Measurements from ENCODE around the gene MCTP1. TPM values are rescaled to one million over a fixed set of nuclear protein-coding genes. Genes with fewer than 3 reads are reported as not detected.
A peak's percentile ranks its signal among the peaks of the same experiment; 100 is the strongest.
"Not testable (repeated sequence)": the region's sequence is repeated elsewhere in the genome, so short reads cannot be mapped to it uniquely, and the experiment has no call there.

The MCTP1 gene
- polyA plus RNA-seq, 1 donor, result 4.8 TPM

DNA sequence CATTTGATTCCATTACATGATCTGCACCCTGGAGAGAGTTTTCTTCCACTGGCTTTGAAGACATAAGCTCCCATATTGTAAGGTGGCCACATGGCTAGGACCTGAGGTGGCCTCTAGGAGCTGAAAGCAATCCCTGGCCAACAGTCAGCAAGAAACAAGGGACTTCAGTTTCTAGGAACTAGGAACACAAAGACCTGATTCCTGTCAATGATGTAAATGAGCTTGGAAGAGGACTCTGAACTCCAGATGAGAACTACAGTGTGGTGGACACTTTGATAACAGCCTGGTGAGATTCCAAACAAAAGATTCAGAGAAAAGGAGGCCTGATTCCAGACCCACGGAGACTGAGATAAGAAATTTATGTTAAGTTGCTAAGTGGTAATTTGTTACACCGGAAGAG is 129.0 kb downstream of the MCTP1 start:
- no peaks in the 10 kb centered on the region for H3K4me1 ChIP-seq (ENCODE audit: control insufficient read depth, insufficient read depth, low read length)
- no peaks in the 10 kb centered on the region for H3K27me3 ChIP-seq (ENCODE audit: control insufficient read depth, insufficient read depth, low read length)
- no peaks in the 10 kb centered on the region for H3K9me3 ChIP-seq (ENCODE audit: control insufficient read depth, low read depth, low read length)
- H3K4me3 ChIP-seq (ENCODE audit: low read length), result no peak overlapping the region
- DNase-seq, result peak in 1 of 2 donors; percentile 20
- 20% methylated on average over 1 of the region's 2 CpGs for WGBS (ENCODE audit: insufficient coverage, low lambda C conversion rate)
- no peaks in the 10 kb centered on the region for H3K36me3 ChIP-seq (ENCODE audit: control insufficient read depth, insufficient read depth, low read length)
- no peak overlapping the region for H3K27ac ChIP-seq (ENCODE audit: low read length)

DNA sequence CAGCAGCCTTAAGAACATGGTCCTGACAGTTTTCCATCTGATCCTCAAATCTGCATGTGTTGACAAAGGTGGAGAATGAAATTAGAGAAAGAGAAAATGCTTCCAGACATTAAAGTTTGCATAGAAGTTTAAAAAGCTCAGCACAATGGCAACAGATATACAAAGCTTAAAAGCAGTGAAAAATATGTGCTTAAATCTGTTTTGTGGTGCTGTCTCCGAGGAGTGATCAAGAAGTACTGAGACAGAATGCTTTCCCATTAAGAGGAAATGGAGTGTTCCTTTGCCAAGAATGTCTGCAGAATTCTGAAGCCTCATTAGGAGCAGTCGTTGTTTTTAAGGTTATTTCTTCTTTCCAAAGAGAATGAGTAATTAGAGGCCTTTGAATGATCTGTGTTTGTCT is 131.4 kb downstream of the MCTP1 start:
- Histone ChIP-seq H3K4me1 (ENCODE audit: control insufficient read depth, insufficient read depth, low read length) (no peaks in the 10 kb centered on the region), H3K36me3 (ENCODE audit: control insufficient read depth, insufficient read depth, low read length) (no peaks in the 10 kb centered on the region), H3K9me3 (ENCODE audit: control insufficient read depth, low read depth, low read length) (no peaks in the 10 kb centered on the region), H3K27ac (ENCODE audit: low read length) (no peak overlapping the region), H3K27me3 (ENCODE audit: control insufficient read depth, insufficient read depth, low read length) (no peaks in the 10 kb centered on the region), H3K4me3 (ENCODE audit: low read length) (no peak overlapping the region)
- no CpG with 5 or more reads among the region's 2 CpGs for WGBS (ENCODE audit: insufficient coverage, low lambda C conversion rate)
- DNase-seq, result no peak

DNA sequence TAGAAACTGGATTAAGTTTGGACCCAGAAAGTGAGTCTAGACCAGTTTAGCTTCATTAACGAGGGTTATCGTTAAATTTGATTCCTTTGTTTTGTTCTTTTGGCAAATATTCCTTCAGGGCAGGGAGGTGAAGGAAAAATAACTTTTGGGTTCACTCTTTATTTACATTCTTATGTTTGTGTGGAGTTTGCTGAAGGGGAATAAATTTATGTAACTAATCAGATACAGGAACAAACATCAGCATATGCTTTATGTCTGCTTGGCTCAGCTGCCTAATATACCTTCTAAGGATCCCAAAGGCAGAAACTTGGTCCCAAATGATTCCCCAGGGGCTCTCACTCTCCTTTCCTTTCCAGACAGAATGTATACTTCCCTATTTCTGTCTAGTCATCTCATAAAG is 132.4 kb downstream of the MCTP1 start:
- H3K27ac ChIP-seq (ENCODE audit: low read length), result no peak overlapping the region
- 90% methylated on average over 2 of the region's 2 CpGs for WGBS (ENCODE audit: insufficient coverage, low lambda C conversion rate)
- no peak for DNase-seq
- H3K4me1 ChIP-seq (ENCODE audit: control insufficient read depth, insufficient read depth, low read length), result no peaks in the 10 kb centered on the region
- H3K27me3 ChIP-seq (ENCODE audit: control insufficient read depth, insufficient read depth, low read length), result no peaks in the 10 kb centered on the region
- H3K4me3 ChIP-seq (ENCODE audit: low read length), result no peak overlapping the region
- H3K36me3 ChIP-seq (ENCODE audit: control insufficient read depth, insufficient read depth, low read length), result no peaks in the 10 kb centered on the region
- no peaks in the 10 kb centered on the region for H3K9me3 ChIP-seq (ENCODE audit: control insufficient read depth, low read depth, low read length)

DNA sequence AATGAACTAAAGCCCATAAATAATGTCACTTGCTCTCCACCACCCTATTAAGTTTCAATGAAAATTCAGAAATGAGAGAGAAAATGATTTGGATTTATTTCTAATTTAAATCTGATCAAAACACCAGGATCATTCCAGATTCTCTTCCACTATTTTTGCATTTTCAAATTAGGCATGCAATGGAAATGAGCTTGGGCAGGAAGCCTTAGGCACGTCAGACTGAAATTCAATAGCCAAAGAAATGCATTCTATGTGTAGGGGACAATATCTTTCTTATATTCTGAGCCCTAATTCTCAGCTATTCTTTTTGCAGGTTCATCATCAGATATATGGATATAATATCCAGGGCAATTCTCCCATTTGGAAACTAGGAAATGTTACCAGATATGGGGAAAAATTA is 132.8 kb downstream of the MCTP1 start:
- DNase-seq, result no peak
- H3K27ac ChIP-seq (ENCODE audit: low read length), result no peak overlapping the region
- H3K36me3 ChIP-seq (ENCODE audit: control insufficient read depth, insufficient read depth, low read length), result no peaks in the 10 kb centered on the region
- WGBS (ENCODE audit: insufficient coverage, low lambda C conversion rate), result no CpG with 5 or more reads among the region's 1 CpG
- no peaks in the 10 kb centered on the region for H3K27me3 ChIP-seq (ENCODE audit: control insufficient read depth, insufficient read depth, low read length)
- H3K4me1 ChIP-seq (ENCODE audit: control insufficient read depth, insufficient read depth, low read length), result no peaks in the 10 kb centered on the region
- no peak overlapping the region for H3K4me3 ChIP-seq (ENCODE audit: low read length)
- no peaks in the 10 kb centered on the region for H3K9me3 ChIP-seq (ENCODE audit: control insufficient read depth, low read depth, low read length)

DNA sequence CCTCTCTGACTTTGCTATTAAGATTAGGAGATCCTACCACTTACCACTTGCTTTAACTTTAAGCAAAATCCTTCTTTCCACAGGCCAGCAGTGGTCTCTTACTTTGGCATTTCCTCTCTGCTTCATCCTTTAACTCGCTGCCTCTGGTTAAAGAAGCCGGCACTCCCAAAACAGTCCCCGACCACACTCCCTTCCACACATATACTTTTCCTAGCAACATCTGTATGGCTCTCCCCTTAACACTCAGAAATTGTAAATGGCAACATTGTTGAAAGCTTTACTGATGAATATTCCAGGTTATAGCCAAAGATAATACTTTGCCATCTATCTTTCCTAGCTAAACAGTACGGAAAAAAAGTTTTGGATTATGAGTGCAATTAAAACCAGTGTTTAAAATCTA is 133.2 kb downstream of the MCTP1 start:
- no peaks in the 10 kb centered on the region for H3K9me3 ChIP-seq (ENCODE audit: control insufficient read depth, low read depth, low read length)
- H3K27me3 ChIP-seq (ENCODE audit: control insufficient read depth, insufficient read depth, low read length), result no peaks in the 10 kb centered on the region
- no peaks in the 10 kb centered on the region for H3K36me3 ChIP-seq (ENCODE audit: control insufficient read depth, insufficient read depth, low read length)
- WGBS (ENCODE audit: insufficient coverage, low lambda C conversion rate), result 83% methylated on average over 2 of the region's 4 CpGs
- H3K4me3 ChIP-seq (ENCODE audit: low read length), result no peak overlapping the region
- DNase-seq, result no peak
- no peak overlapping the region for H3K27ac ChIP-seq (ENCODE audit: low read length)
- H3K4me1 ChIP-seq (ENCODE audit: control insufficient read depth, insufficient read depth, low read length), result no peaks in the 10 kb centered on the region

DNA sequence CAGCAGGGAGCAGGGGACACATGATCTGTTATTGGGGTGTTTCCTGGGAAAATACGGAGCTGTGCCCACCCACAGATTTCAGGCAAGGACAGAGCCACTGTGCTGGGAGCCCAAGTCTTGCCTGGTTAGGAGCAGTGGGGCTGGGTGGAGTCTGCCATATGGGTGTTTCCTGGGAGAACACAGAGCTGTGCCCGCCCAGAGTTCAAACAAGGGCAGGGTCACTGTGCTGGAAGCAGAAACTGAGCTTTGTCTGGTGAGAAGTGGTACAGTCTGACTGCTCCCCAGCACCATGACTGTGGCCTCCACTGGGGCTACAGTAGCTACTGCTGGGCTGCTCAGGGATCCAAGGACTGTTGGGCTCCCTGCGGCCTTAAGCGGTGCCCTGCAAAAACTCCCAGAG is 135.5 kb downstream of the MCTP1 start:
- Histone ChIP-seq H3K4me3 (ENCODE audit: low read length) (no peak overlapping the region), H3K36me3 (ENCODE audit: control insufficient read depth, insufficient read depth, low read length) (no peaks in the 10 kb centered on the region), H3K27me3 (ENCODE audit: control insufficient read depth, insufficient read depth, low read length) (no peaks in the 10 kb centered on the region), H3K9me3 (ENCODE audit: control insufficient read depth, low read depth, low read length) (no peaks in the 10 kb centered on the region), H3K4me1 (ENCODE audit: control insufficient read depth, insufficient read depth, low read length) (no peaks in the 10 kb centered on the region), H3K27ac (ENCODE audit: low read length) (no peak overlapping the region)
- no CpG with 5 or more reads among the region's 4 CpGs for WGBS (ENCODE audit: insufficient coverage, low lambda C conversion rate)
- DNase-seq, result no peak

DNA sequence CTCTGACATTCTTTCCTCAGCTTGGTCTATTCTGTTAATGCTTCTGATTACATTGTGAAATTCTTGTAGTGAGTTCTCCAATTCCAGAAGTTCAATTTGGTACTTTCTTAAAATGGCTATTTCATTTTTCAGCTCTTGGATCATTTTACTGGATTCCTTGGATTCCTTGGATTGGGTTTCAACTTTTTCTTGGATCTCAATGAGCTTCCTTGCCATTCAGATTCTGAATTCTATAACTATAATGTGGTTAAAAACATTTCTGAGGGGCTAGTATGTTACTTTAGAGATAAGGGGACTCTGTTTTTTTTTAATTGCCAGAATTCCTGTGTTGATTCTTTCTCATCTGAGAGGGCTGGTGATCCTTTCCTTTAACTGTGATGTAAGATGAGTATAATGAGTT is 136.4 kb downstream of the MCTP1 start:
- Histone ChIP-seq H3K4me1 (ENCODE audit: control insufficient read depth, insufficient read depth, low read length) (no peaks in the 10 kb centered on the region), H3K36me3 (ENCODE audit: control insufficient read depth, insufficient read depth, low read length) (no peaks in the 10 kb centered on the region), H3K9me3 (ENCODE audit: control insufficient read depth, low read depth, low read length) (no peaks in the 10 kb centered on the region), H3K4me3 (ENCODE audit: low read length) (no peak overlapping the region), H3K27me3 (ENCODE audit: control insufficient read depth, insufficient read depth, low read length) (no peaks in the 10 kb centered on the region), H3K27ac (ENCODE audit: low read length) (no peak overlapping the region)
- DNase-seq, result no peak

DNA sequence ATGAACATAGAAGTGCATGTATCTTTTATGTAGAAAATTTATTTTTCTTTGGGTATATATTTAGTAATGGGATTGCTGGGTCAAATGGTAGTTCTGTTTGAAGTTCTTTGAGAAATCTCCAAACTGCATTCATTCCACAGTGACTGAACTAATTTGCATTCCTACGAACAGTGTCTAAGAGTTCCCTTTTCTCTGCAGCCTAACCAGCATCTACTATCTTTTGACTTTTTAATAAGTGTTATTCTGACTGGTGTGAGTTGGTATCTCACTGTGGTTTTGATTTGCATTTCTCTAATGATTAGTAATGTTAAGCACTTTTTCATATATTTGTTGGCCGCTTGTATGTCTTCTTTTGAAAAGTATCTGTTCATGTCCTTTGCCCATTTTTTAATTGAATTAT is 141.0 kb downstream of the MCTP1 start:
- not testable (repeated sequence) for H3K4me1 ChIP-seq (ENCODE audit: control insufficient read depth, insufficient read depth, low read length); H3K36me3 ChIP-seq (ENCODE audit: control insufficient read depth, insufficient read depth, low read length); H3K4me3 ChIP-seq (ENCODE audit: low read length); DNase-seq; H3K9me3 ChIP-seq (ENCODE audit: control insufficient read depth, low read depth, low read length); H3K27ac ChIP-seq (ENCODE audit: low read length); H3K27me3 ChIP-seq (ENCODE audit: control insufficient read depth, insufficient read depth, low read length)
- WGBS (ENCODE audit: insufficient coverage, low lambda C conversion rate), result 78% methylated on average over 1 of the region's 2 CpGs

DNA sequence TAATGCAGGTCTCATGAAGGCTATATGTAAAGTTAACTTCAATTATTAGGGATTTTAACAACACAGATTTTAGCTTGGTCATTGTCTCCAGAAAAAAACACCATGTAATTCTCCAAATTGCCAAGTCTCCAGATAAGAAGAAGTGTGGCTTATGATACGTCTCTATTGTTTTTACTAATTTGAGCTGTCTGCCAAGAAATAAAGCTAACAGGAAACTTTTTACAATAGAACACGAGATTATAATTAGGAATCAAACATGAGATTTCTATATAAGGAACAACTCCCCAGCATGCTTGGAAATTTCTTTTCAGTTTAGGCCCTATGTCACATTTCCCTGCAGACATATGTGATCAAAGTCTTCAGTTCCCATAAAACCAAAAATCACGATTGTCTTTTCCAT is 142.7 kb downstream of the MCTP1 start:
- Histone ChIP-seq H3K4me3 (ENCODE audit: low read length) (no peak overlapping the region), H3K27me3 (ENCODE audit: control insufficient read depth, insufficient read depth, low read length) (no peaks in the 10 kb centered on the region), H3K27ac (ENCODE audit: low read length) (no peak overlapping the region), H3K9me3 (ENCODE audit: control insufficient read depth, low read depth, low read length) (no peaks in the 10 kb centered on the region), H3K36me3 (ENCODE audit: control insufficient read depth, insufficient read depth, low read length) (no peaks in the 10 kb centered on the region), H3K4me1 (ENCODE audit: control insufficient read depth, insufficient read depth, low read length) (peaks cover 9% of the 10 kb centered on the region)
- WGBS (ENCODE audit: insufficient coverage, low lambda C conversion rate), result 94% methylated on average over 2 of the region's 3 CpGs
- no peak for DNase-seq

DNA sequence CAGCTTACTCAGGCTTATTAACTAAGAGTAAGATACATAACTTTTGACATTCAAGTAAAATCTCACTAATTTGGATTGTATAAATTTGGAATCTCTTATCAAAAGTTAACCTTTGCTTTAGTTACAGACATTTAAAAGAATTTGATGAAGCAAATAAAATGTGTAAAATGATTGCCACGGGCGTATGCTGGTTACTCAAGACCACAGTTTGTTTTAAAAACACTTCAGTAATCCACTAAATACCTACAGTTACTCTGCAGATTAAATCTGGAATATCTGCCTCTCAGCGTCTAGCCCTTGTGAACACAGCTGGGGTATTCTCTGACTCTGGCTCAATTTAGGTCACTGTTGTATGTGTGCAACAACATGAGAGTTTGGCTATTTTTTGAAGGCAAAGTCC is 143.8 kb downstream of the MCTP1 start:
- no peak for DNase-seq
- H3K27ac ChIP-seq (ENCODE audit: low read length), result no peak overlapping the region
- peaks cover 9% of the 10 kb centered on the region for H3K4me1 ChIP-seq (ENCODE audit: control insufficient read depth, insufficient read depth, low read length)
- H3K4me3 ChIP-seq (ENCODE audit: low read length), result no peak overlapping the region
- H3K9me3 ChIP-seq (ENCODE audit: control insufficient read depth, low read depth, low read length), result no peaks in the 10 kb centered on the region
- no peaks in the 10 kb centered on the region for H3K36me3 ChIP-seq (ENCODE audit: control insufficient read depth, insufficient read depth, low read length)
- WGBS (ENCODE audit: insufficient coverage, low lambda C conversion rate), result no CpG with 5 or more reads among the region's 3 CpGs
- H3K27me3 ChIP-seq (ENCODE audit: control insufficient read depth, insufficient read depth, low read length), result no peaks in the 10 kb centered on the region

DNA sequence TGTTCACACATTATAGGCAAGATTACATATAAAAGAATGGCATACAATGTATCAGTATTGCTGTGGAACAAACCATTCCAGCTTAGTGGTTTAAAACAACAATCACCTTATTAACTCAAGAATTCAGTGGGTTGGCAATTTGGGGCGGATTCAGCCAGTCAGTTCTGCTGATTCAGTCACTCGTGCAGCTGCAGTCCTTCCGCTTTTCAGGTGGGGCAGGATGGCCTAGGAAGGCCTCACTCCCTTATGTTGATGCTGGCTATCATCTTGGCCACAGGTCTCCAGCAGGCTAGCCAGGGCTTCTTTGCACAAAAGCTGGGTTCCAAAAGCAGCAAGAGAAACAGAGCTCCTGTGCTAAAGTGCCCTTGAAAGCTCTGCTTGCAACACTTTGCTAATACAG is 150.6 kb downstream of the MCTP1 start:
- H3K4me3 ChIP-seq (ENCODE audit: low read length), result no peak overlapping the region
- H3K9me3 ChIP-seq (ENCODE audit: control insufficient read depth, low read depth, low read length), result no peaks in the 10 kb centered on the region
- H3K36me3 ChIP-seq (ENCODE audit: control insufficient read depth, insufficient read depth, low read length), result no peaks in the 10 kb centered on the region
- peaks cover 9% of the 10 kb centered on the region for H3K4me1 ChIP-seq (ENCODE audit: control insufficient read depth, insufficient read depth, low read length)
- no peaks in the 10 kb centered on the region for H3K27me3 ChIP-seq (ENCODE audit: control insufficient read depth, insufficient read depth, low read length)
- no peak overlapping the region for H3K27ac ChIP-seq (ENCODE audit: low read length)
- WGBS (ENCODE audit: insufficient coverage, low lambda C conversion rate), result no CpG with 5 or more reads among the region's 3 CpGs
- DNase-seq, result peak in 1 of 2 donors; percentile 38

Measured in large intestine (tissue), 3 donors.